Measurements from ENCODE around the gene POC1A.

Gene POC1A

DNA sequence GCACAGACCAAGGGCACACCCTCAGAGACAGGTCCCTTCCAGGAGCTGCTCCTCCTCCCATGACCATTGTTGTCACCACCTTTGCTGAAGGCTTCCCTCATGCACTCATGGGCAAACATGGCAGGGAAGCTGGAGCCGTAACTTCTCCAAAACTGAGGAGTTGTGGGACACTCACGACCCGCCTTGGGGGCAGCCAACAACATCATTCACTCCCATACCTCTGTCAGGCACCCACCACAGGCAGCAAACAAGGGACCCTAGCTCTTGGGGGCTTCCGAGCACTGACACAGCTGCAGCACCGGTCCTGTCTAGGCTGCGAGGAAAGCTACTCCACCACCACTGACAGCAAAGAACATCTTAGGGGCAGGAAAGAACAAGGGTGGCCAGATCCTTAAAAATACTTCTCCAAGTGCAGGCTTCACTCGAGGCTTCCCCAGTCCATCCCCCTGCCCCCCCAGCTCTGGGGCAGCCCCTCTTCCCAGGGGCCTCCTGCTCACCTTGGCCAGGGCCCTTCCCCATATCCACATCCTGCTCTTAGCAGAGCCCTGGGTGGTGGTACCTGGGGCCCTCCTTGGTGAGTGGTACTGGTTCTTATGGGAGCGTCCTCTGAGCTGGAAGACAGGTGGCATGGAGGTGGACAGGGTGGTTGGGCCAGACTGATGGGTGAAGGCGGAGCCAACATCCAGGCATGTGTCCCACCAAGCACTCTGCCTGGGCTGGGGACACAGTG lies 69.8 kb downstream of the POC1A start:
- peaks cover 14% of the 10 kb centered on the region for H3K4me1 ChIP-seq (ENCODE audit: control insufficient read depth, insufficient read depth, low read length)
- H3K36me3 ChIP-seq (ENCODE audit: control insufficient read depth in 2 of 2, insufficient read depth in 2 of 2, low read length in 2 of 2) = no peaks in the 10 kb centered on the region
- H3K27ac ChIP-seq (ENCODE audit: low read length) = no peak overlapping the region
- no peak overlapping the region for H3K9ac ChIP-seq (ENCODE audit: low read length in 2 of 2)
- no peaks in the 10 kb centered on the region for H3K27me3 ChIP-seq (ENCODE audit: control insufficient read depth in 1 of 2, insufficient read depth in 2 of 2, low read length in 2 of 2)
- H3K9me3 ChIP-seq (ENCODE audit: control insufficient read depth in 2 of 2, low read length in 2 of 2) = no peaks in the 10 kb centered on the region
- no peak overlapping the region for H3K4me3 ChIP-seq (ENCODE audit: low read length in 2 of 2)

DNA sequence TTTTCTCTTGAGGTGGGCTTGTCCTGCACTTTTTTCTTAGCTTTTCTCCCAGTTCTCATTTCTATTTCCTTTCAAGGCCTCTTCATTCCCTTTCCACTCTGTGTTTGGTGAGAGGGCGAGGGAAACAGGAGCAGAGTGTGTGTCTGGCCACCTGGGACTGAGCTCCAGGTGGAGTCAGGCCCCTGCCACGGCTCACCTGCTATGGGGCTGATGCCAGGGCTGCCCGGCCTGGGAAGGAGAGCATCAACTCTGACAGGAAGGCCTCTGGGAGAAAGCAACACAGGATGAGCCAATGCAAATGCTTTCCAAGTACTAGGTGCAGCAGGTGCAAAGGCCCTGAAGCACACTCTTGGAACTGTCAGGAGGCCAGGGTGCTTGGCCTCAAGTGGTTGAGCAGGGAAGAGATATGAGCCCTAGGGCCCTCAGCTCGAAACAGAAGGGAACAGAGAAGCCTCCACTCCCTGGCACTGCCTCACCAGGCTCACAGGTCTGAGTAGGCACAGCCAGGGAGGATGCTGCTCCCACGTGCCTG lies 70.6 kb downstream of the POC1A start:
- Histone ChIP-seq H3K4me3 (ENCODE audit: low read length in 2 of 2) (no peak overlapping the region), H3K36me3 (ENCODE audit: control insufficient read depth in 2 of 2, insufficient read depth in 2 of 2, low read length in 2 of 2) (no peaks in the 10 kb centered on the region), H3K27me3 (ENCODE audit: control insufficient read depth in 1 of 2, insufficient read depth in 2 of 2, low read length in 2 of 2) (no peaks in the 10 kb centered on the region), H3K9ac (ENCODE audit: low read length in 2 of 2) (no peak overlapping the region), H3K9me3 (ENCODE audit: control insufficient read depth in 2 of 2, low read length in 2 of 2) (no peaks in the 10 kb centered on the region), H3K4me1 (ENCODE audit: control insufficient read depth, insufficient read depth, low read length) (peaks cover 8% of the 10 kb centered on the region), H3K27ac (ENCODE audit: low read length) (no peak overlapping the region)

DNA sequence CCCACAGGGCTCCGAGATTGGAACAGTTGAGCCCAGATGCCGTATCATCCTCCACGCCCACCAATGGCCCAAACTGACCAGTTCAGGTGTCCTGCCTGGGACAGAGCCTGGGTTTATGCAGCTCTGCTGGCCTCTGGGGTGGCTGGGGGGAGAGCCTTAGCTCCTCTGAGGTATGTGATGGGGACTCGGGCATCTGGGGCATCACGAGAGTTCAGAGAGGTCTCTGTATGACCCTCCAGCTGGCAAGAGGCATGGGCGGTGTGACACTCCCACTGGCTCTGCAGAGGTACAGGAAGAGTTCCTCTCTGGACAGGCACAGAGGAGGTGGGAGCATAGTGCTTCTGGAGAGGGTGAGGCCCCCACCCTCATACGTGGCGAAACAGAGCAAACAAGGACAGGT lies 71.3 kb downstream of the POC1A start:
- no peak overlapping the region for H3K4me3 ChIP-seq (ENCODE audit: low read length in 2 of 2)
- no peak overlapping the region for H3K27ac ChIP-seq (ENCODE audit: low read length)
- H3K27me3 ChIP-seq (ENCODE audit: control insufficient read depth in 1 of 2, insufficient read depth in 2 of 2, low read length in 2 of 2) = no peaks in the 10 kb centered on the region
- H3K4me1 ChIP-seq (ENCODE audit: control insufficient read depth, insufficient read depth, low read length) = peaks cover 3% of the 10 kb centered on the region
- no peak overlapping the region for H3K9ac ChIP-seq (ENCODE audit: low read length in 2 of 2)
- H3K9me3 ChIP-seq (ENCODE audit: control insufficient read depth in 2 of 2, low read length in 2 of 2) = no peaks in the 10 kb centered on the region
- no peaks in the 10 kb centered on the region for H3K36me3 ChIP-seq (ENCODE audit: control insufficient read depth in 2 of 2, insufficient read depth in 2 of 2, low read length in 2 of 2)

DNA sequence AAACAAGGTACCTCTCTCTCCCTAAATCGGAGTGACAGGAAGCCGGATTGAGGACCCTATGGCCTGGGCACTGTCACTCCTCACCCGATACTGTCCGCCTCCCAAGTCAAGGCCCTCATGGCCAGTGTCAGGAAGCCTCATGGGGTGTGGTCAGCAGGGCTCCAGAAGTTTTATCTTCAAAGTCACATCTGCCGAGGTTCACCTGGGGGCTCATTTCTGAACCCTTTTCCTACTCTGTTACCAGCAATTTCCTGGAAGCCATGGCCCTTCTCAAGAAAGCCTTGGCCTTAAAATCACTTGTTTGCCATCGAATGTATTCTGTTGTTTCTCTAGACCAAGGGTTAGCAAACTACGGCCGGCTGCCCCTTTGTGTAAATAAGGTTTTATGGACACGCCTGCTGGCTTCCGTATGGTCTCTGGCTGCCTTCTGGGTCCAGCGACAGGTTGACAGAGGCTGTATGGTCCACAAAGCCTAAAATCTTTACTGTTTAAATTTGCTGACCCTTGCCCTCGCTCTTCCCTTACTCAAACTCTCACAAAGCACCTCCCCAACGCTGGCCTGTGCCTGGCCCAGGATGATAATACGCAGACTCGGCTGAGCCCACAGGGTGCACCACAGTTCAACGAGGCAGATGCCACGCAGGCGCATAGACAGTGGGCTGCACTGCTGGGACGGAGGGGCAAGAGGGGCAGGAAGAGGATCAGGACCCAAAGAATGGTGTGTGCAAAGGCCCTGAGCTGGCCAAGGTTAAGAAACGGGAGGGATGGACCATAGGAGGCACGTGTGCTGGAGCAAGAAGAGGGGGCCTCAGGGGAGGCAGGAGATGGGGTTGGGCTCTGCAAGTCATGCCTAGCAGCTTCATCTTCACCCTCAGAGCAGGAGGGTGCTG lies 73.1 kb downstream of the POC1A start:
- H3K4me3 ChIP-seq (ENCODE audit: low read length in 2 of 2) = no peak overlapping the region
- H3K27ac ChIP-seq (ENCODE audit: low read length) = no peak overlapping the region
- no peaks in the 10 kb centered on the region for H3K27me3 ChIP-seq (ENCODE audit: control insufficient read depth in 1 of 2, insufficient read depth in 2 of 2, low read length in 2 of 2)
- no peaks in the 10 kb centered on the region for H3K36me3 ChIP-seq (ENCODE audit: control insufficient read depth in 2 of 2, insufficient read depth in 2 of 2, low read length in 2 of 2)
- no peaks in the 10 kb centered on the region for H3K9me3 ChIP-seq (ENCODE audit: control insufficient read depth in 2 of 2, low read length in 2 of 2)
- H3K9ac ChIP-seq (ENCODE audit: low read length in 2 of 2) = no peak overlapping the region
- H3K4me1 ChIP-seq (ENCODE audit: control insufficient read depth, insufficient read depth, low read length) = peaks cover 15% of the 10 kb centered on the region

DNA sequence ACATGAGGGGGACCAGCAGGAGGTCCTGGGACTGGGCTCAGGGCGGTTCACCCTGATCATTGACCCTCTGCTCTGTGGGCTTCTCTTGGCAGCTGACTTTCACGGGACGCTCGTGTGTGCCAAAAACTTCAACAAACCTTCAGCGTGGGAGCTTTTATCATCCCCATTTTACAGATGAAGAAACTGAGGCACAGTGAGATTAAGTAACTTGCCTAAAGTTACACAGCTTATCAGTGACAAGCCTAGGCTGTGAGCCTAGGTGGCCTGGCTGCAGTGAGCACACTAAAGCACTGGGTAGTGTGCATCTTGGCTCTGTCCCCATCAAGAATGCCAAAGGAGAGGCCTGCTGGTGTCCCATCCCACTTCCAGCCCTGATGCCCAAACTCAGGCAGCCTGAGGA lies 74.3 kb downstream of the POC1A start:
- H3K27me3 ChIP-seq (ENCODE audit: control insufficient read depth in 1 of 2, insufficient read depth in 2 of 2, low read length in 2 of 2) = no peaks in the 10 kb centered on the region
- H3K9me3 ChIP-seq (ENCODE audit: control insufficient read depth in 2 of 2, low read length in 2 of 2) = no peaks in the 10 kb centered on the region
- no peak overlapping the region for H3K27ac ChIP-seq (ENCODE audit: low read length)
- no peak overlapping the region for H3K4me3 ChIP-seq (ENCODE audit: low read length in 2 of 2)
- peaks cover 15% of the 10 kb centered on the region for H3K4me1 ChIP-seq (ENCODE audit: control insufficient read depth, insufficient read depth, low read length)
- no peaks in the 10 kb centered on the region for H3K36me3 ChIP-seq (ENCODE audit: control insufficient read depth in 2 of 2, insufficient read depth in 2 of 2, low read length in 2 of 2)
- no peak overlapping the region for H3K9ac ChIP-seq (ENCODE audit: low read length in 2 of 2)

DNA sequence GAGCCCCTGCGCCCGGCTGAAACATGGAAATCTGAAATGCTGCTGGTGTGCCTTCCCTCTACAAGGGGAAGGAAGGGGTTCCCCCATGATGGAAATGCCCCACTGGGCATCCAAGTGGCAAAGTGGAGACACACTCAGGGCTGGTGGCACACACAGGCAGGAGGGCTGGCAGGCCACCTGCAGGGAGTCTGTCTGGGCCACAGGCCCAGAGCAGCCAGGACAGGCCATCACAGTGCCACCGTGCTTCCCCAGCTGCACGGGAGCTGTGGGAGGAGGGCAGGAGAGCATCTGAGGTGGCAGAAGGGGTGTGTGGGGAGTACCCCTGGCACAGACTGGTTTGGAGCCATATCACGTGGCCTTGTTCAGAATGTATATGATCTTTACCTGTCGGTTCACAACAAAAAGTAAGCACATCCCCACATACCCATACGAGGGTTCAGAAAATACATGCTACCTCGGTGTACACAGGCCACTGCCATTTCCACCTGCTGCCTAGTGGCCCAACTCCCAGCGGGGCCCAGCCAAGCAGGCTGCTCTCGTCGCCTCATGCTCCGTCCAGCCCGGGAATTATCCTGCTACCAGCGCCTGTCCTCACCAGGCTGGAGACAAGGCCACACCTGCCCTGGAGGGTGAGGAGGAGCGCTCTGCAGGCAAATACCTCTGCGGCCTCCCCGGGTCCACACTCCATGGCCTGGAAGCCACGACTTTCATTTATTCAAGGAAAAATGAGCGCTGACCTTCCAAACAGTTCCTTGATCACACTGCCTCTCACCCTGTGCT lies 75.3 kb downstream of the POC1A start:
- H3K36me3 ChIP-seq (ENCODE audit: control insufficient read depth in 2 of 2, insufficient read depth in 2 of 2, low read length in 2 of 2) = no peaks in the 10 kb centered on the region
- H3K27ac ChIP-seq (ENCODE audit: low read length) = no peak overlapping the region
- no peaks in the 10 kb centered on the region for H3K27me3 ChIP-seq (ENCODE audit: control insufficient read depth in 1 of 2, insufficient read depth in 2 of 2, low read length in 2 of 2)

DNA sequence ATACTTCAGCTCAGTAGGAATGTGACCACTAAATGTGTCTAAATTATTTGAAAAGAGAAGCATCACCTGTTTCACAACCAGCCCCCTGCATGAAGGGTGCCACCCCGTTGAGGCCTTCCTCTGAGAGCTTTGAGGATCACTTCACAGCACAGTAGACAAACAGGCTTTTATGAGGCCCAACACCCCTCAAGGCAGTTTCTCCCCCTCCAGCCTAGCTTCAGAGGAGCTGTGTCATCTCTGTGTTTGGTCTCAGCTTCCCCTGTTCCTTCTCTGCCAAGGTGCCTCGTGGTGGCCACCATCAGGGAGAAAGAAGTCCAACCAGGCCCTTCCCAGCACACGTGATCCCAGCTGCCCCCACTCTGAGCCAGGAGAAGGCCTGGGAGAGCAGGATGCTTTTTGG lies 76.3 kb downstream of the POC1A start:
- Histone ChIP-seq H3K4me1 (ENCODE audit: control insufficient read depth, insufficient read depth, low read length) (peaks cover 15% of the 10 kb centered on the region), H3K9me3 (ENCODE audit: control insufficient read depth in 2 of 2, low read length in 2 of 2) (no peaks in the 10 kb centered on the region), H3K9ac (ENCODE audit: low read length in 2 of 2) (peak overlapping the region; percentile 38 to 47), H3K4me3 (ENCODE audit: low read length in 2 of 2) (no peak overlapping the region), H3K27me3 (ENCODE audit: control insufficient read depth in 1 of 2, insufficient read depth in 2 of 2, low read length in 2 of 2) (no peaks in the 10 kb centered on the region), H3K27ac (ENCODE audit: low read length) (peak overlapping the region; percentile 69), H3K36me3 (ENCODE audit: control insufficient read depth in 2 of 2, insufficient read depth in 2 of 2, low read length in 2 of 2) (no peaks in the 10 kb centered on the region)

More for the DNA sequence above, 75.3 kb downstream of the POC1A start:
- no peak overlapping the region for H3K4me3 ChIP-seq (ENCODE audit: low read length in 2 of 2)
- H3K9me3 ChIP-seq (ENCODE audit: control insufficient read depth in 2 of 2, low read length in 2 of 2) = no peaks in the 10 kb centered on the region
- H3K4me1 ChIP-seq (ENCODE audit: control insufficient read depth, insufficient read depth, low read length) = peaks cover 15% of the 10 kb centered on the region
- H3K9ac ChIP-seq (ENCODE audit: low read length in 2 of 2) = no peak overlapping the region

DNA sequence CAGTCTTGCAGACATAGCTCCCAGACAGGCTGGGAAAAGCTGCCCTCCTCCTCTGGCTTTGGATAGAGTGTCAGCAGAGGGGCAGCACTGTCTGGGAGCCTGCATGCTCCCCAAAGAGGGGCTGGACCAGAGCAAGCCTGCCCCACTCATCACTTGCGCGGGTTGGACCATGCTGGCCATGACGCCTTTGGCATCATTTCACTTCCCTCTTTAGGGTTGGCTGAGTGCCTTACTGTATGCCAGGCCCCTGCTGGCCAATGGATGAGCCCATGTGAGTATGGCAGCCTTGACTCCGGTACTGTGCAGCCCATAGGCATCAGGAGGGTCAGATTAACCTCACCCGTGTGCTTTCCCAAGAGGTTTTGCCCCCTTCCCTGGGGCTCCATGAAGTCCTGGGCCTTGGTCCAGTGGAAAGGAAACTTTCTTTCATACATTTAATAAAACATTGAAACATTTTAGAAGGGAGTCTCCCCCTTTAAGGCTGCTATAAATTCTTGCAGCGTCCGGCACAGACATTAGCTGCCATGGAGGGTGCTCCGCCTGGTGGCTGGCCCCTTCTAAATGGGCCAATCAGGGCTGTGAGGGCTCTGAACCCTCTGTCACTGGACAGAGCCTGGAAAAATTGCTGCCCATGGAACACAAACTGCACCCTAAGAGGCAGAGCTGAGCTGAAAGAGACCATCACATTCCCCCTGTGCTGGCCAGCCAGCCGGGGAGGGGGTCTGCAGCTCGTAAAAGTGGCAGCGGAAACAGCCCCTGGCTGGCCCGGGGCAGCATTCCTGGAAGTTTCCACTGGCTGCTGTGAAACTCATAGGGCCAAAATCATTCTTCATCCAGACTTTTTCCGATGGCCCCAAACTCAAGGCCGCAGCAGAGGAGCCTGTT lies 77.1 kb downstream of the POC1A start:
- Histone ChIP-seq H3K36me3 (ENCODE audit: control insufficient read depth in 2 of 2, insufficient read depth in 2 of 2, low read length in 2 of 2) (no peaks in the 10 kb centered on the region), H3K27ac (ENCODE audit: low read length) (peak overlapping the region; percentile 69), H3K4me1 (ENCODE audit: control insufficient read depth, insufficient read depth, low read length) (peaks cover 15% of the 10 kb centered on the region), H3K9ac (ENCODE audit: low read length in 2 of 2) (peak overlapping the region in 1 of 2 donors; percentile 29), H3K4me3 (ENCODE audit: low read length in 2 of 2) (no peak overlapping the region), H3K9me3 (ENCODE audit: control insufficient read depth in 2 of 2, low read length in 2 of 2) (no peaks in the 10 kb centered on the region), H3K27me3 (ENCODE audit: control insufficient read depth in 1 of 2, insufficient read depth in 2 of 2, low read length in 2 of 2) (no peaks in the 10 kb centered on the region)

DNA sequence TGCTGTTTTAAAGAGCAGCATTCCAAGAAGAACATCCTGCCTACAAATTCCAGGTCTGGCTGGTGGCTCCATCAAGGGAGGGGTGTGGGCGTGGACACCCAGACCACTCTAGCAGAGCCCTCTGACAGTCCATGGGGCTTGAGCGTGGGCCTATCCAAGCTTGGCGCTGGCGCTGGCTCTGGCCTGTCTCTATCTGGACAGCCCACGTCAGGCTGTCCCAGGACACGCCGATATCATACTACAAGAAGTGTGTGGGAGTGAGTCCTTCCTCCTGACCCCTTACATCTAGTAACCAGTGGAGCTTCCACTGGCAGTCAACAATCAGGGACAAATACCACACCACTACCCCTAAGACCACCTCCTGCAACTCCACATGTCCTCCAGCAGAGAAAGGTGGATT lies 80.7 kb downstream of the POC1A start:
- Histone ChIP-seq H3K9ac (ENCODE audit: low read length in 2 of 2) (no peak overlapping the region), H3K9me3 (ENCODE audit: control insufficient read depth in 2 of 2, low read length in 2 of 2) (no peaks in the 10 kb centered on the region), H3K4me3 (ENCODE audit: low read length in 2 of 2) (no peak overlapping the region), H3K36me3 (ENCODE audit: control insufficient read depth in 2 of 2, insufficient read depth in 2 of 2, low read length in 2 of 2) (no peaks in the 10 kb centered on the region), H3K4me1 (ENCODE audit: control insufficient read depth, insufficient read depth, low read length) (peaks cover 37% of the 10 kb centered on the region), H3K27ac (ENCODE audit: low read length) (no peak overlapping the region), H3K27me3 (ENCODE audit: control insufficient read depth in 1 of 2, insufficient read depth in 2 of 2, low read length in 2 of 2) (no peaks in the 10 kb centered on the region)

DNA sequence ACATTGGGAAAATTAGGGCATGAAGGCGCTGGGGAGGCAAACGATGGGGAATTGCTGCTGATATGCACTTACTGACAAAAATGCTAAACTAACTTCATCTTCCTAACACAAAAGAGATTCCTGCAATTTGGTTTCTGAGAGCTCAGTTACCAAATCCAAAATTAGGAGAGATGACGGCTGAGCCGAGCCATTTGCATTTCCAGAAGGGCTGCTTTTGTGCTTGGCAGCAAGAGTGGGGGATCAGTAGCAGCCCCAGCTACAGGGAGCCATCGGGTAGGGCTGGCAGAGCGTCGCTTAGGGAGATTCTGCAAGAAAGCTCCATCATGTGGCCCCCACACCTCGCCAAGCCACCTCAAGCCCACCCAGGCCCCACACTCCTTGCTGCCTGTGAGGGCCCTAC lies 81.8 kb downstream of the POC1A start:
- Histone ChIP-seq H3K27ac (ENCODE audit: low read length) (no peak overlapping the region), H3K4me1 (ENCODE audit: control insufficient read depth, insufficient read depth, low read length) (peaks cover 30% of the 10 kb centered on the region), H3K9ac (ENCODE audit: low read length in 2 of 2) (no peak overlapping the region)

More for the DNA sequence above, 81.8 kb downstream of the POC1A start:
- H3K4me3 ChIP-seq (ENCODE audit: low read length in 2 of 2) = no peak overlapping the region
- H3K27me3 ChIP-seq (ENCODE audit: control insufficient read depth in 1 of 2, insufficient read depth in 2 of 2, low read length in 2 of 2) = no peaks in the 10 kb centered on the region
- no peaks in the 10 kb centered on the region for H3K9me3 ChIP-seq (ENCODE audit: control insufficient read depth in 2 of 2, low read length in 2 of 2)
- H3K36me3 ChIP-seq (ENCODE audit: control insufficient read depth in 2 of 2, insufficient read depth in 2 of 2, low read length in 2 of 2) = no peaks in the 10 kb centered on the region

Measured in stomach smooth muscle (tissue), 2 donors.